SKM-1 treated with dmso at 0.1 percent for 144 hours (cell line): Measurements from ENCODE around the gene MSRB1.
"Not testable (repeated sequence)": the region's sequence is repeated elsewhere in the genome, so short reads cannot be mapped to it uniquely, and the experiment has no call there.

Experiments
- DNase-seq: peaks from one replicate; lab custom pipeline; 2025; ENCODE audit not compliant: unreplicated experiment; lab: John Stamatoyannopoulos, UW

The MSRB1 gene

DNA sequence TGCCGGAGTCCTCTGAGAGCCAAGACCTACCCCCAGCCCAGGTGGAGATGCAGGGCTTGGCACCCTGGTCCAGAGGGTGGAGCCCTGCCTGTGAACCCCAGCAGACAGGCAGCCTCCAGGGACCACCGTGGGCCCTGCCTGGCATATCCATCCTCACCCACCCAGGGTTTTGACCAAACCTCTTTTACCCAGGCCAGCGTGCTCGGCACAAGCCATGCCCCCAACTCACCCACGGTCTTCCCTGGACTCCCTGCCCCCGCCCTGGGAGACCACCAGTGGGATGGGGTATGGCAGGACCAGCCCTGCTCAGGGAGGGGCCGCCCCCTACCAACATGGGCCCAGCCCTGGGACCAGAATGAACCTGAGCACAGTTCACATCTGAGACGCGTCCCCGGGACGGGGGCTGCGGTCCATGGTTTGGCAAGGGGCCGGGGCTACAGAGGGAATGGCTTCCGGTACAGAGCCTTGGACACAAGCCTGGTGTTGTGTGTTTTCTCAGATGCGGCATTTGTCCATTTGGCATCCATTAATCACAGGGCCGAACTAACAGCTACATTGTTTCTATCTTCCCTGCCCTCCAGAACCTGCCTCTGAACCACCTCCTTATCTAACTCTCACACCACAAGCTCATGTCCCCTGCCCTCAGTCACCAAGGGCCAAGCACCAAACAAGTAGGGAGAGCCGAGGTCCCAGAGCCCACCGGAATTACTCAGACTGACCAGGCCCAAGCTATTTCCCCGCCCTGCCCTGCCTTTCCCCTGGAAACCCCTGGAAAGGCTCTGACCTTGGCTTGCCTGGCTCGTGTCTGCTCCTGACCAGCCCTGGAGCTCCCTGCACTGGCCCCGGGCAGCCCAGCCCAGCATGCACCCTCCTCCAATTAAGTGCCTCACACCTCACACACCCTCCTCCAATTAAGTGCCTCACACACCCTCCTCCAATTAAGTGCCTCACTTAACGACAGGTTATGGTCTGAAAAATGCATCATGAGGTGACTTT, 38.9 kb downstream of the MSRB1 start:
- DNase-seq = no peak

DNA sequence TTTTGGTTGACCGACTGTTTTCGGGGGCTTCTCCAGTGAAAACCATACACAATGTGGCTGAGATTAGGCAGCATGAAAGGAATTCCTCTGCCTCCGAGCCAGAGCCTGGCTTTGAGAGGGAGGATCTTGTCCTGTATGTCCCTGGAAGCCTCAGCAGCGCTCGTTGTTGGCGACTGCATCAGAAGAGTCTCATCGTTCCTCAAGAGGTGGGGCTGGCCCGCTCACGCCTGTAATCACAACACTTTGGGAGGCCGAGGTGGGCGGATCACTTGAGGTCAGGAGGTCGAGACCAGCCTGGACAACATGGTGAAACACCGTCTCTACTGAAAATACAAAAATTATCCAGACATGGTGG, 39.8 kb downstream of the MSRB1 start:
- DNase-seq = no peak

DNA sequence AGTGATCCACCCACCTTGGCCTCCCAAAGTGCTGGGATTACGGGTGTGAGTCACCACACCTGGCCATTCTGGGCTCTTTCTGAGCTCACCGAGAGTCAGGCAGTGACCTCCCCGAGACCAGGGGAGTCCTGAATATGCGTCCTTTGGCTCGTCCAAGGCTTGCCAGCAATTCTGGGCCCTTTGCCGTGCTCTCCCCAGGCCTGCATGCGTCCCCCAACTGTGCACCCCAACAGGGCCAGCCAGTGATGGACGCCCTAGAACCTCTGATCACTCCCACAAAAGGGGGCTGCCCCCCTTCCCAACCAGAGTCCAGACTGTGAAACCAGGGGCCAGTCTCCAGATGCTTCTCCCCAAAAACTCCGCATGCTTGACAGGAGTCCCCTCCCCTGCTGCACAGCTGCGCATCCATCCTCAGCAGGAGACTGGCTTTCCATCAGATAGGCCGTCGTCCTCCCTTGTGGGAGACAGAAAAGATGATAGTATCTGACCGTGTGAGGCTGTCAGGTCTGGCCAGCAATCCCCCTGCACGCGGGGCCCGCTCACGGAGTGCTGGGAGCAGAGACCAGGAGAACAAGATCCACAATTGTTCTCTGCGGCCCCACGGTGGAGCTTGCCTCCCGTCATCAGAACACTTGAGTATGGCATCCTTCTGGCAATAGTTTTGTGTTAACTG, 40.3 kb downstream of the MSRB1 start:
- no peak for DNase-seq

DNA sequence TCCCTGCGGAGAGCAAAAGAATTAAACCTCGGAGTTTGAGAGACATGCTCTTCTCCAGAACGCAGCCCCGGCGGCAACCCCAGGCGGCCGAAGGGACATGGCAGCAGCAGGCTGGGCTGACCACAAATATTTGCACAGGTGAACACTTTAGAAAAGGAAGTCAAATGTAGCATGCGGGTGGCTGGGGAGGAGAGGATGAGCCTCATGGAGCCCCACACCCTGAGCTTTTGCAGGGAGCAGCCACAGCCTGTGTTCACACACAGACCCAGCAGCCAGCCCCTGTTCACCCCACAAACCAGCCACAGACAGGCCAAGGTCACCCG, 42.6 kb downstream of the MSRB1 start:
- DNase-seq = no peak

DNA sequence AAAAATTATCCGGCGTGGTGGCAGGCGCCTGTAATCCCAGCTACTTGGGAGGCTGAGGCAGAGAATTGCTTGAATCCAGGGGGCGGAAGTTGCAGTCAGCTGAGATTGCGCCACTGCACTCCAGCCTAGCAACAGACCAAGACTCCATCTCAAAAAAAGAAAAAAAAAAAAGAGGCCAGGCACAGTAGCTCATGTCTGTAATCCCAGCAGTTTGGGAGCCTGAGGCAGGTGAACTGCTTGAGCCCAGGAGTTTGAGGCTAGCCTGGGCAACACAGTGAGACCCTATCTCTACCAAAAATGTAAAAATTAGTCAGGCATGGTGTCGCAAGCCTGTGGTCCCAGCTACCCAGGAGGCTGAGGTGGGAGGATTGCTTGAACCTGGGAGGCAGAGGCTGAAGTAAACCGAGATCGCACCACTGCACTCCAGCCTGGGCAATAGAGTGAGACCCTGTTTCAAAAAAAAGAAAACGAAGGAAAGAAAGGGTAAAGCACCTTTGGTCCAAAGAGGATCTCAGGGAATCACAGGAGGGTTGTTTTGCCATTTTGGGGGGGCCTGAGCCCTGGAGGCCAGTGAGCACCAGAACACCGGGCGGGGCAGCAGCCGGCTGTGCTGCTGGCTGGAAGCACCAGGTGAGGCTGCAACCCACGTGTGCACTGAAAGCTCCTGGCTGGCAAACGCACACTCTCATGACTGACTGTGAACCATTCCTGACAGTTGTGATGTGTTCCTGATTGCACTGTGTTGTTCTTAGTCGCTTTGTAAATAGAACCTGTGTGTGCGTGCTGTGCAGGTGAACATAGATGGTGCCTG, 43.2 kb downstream of the MSRB1 start:
- DNase-seq = no peak

DNA sequence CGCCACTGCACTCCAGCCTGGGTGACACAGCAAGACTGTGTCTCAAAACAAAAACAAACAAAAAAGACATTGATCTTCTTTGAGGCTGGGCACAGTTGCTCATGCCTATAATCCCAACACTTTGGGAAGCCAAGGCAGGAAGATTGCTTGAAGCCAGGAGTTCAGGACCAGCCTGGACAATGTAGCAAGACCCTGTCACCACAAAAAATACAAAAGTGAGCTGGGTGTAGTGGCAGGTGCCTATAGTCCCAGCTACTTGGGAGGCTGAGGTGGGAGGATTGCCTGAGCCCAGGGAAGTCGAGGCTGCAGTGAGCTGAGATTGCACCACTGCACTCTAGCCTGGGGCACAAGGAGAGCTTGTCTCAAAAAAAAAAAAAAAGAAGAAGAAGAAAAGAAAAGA, 45.3 kb downstream of the MSRB1 start:
- not testable (repeated sequence) for DNase-seq

DNA sequence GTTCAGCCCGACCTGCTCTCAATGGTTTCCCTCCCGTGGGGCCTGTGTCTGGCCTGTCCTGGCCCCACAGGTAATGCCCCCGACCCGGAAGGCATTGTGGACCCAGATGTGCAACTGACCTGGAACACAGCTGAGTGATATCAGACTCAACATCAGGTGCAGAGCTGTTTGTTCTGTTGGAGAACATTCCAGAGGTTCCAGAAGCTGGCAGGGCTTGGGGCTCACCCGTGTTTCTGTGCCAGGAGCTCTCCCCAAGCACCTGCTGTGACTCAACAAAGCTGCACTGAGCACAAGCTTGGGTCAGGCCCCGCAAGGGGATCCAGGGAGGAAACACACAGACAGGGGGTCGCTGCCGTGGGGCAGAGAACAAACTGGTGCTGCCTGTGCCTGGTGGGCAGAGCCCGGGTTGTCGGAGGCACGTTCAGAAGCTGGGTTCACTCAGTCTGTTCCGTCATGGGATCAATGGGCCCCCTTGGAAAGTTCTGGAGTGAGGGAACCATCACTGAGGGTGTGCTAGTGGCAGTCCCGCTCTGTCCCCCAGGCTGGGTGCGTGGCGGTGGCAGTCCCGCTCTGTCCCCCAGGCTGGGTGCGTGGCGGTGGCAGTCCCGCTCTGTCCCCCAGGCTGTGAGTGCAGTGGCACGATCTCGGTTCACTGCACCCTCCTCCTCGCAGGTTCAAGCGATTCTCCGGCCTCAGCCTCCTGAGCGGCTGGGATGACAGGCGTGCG, 46.9 kb downstream of the MSRB1 start:
- DNase-seq = no peak

DNA sequence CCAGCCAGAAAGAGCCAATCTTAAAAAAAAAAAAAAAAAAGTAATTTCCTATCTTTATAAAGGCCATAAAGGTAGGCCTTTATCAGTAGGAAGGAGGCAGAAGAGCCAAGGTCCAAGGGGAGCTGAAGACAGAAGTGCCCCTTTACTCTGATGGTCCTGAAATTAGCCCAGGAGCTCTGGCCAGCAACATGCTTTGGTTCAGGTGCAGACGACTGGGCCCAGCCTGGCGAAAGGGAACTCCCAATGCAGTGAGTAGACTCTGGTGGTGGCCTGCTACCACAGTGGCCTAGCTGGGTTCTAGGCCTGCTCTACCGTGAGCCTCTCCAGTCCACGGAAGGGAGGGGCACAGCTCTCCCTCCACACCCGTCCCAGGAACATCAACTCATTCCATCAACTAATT, 47.9 kb downstream of the MSRB1 start:
- no peak for DNase-seq

DNA sequence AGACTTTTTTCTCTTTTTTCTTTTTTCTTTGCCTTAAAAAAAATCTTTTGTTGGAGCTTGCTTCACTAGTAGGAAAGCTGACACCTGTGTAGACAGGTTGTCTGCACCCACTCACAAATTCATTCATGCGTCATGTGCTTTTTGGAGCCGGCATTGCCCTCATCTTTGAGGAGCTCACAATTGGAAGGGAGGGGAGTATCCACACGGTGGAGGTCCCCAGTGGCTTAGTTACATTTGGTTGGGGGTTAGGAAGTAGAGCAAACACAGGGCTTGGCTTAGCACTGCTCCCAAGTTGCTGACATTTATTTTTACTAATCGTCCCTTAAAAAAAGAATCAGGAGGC, 52.3 kb downstream of the MSRB1 start:
- DNase-seq = no peak

DNA sequence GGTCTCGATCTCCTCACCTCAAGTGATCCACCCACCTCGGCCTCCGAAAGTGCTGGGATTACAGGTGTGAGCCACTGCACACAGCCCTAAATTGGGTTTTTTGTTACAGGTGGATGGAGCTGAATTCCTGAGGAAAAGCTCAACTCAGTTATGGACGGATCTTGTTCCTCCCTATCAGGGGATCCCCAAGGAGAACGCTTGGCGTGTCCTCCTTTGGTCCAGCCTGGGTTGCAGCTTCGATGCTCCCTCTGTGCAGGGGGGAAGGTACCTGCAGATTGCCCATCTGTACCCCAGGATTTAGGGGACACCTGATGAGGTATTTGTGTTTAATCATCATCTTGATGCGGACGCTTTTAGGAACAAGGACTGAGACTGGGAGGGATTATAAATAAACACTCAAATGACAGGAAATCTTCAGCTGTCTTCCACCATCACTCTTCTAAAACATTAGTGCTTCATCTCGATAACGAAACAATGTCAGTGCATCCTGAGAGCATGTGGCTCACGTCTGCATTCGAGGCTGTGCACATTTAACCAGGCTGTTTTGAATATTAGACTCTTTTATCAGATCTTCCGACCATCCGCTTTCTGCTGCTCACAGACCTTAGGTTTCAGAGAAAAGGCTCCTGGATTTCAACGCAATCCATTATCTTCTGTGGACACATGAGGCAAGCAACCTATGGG, 52.8 kb downstream of the MSRB1 start:
- no peak for DNase-seq
